ENCODE measurements around the gene NPDC1. TPM values are rescaled to one million over a fixed set of nuclear protein-coding genes. Genes with fewer than 3 reads are reported as not detected.

The NPDC1 gene
- total RNA-seq, 1 experiment from 2014 or later, result 25.4 TPM

- Histone ChIP-seq H3K4me1 (ENCODE audit: insufficient read depth, low read length) (peaks cover 20% of the 10 kb centered on the region), H3K27me3 (ENCODE audit: low read length) (no peaks in the 10 kb centered on the region), H3K4me2 (ENCODE audit: low read length) (peak overlapping the region; percentile 95), H3K4me3 (ENCODE audit: low read length) (peak overlapping the region; percentile 84), H3K9ac (ENCODE audit: low read length) (peak overlapping the region; percentile 47; the same call in 1 of the 2 replicates), H3K79me2 (ENCODE audit: low read length) (peaks cover 30% of the 10 kb centered on the region), H3K9me3 (ENCODE audit: low read length) (no peaks in the 10 kb centered on the region), H4K20me1 (ENCODE audit: low read length) (peaks cover 13% of the 10 kb centered on the region; the same call in 1 of the 2 replicates), H3K36me3 (ENCODE audit: low read depth, low read length) (no peaks in the 10 kb centered on the region), H2AFZ (ENCODE audit: low read length) (no peak overlapping the region), H3K9me2 (replicated peaks; ENCODE audit: low read length) (no peaks in the 10 kb centered on the region), H3F3A (ENCODE audit: low read length, unreplicated experiment) (peaks cover 2% of the 10 kb centered on the region), H3K27ac (ENCODE audit: low read length) (no peak overlapping the region)
- CTCF ChIA-PET, result interaction anchor here (0.9 to 1.2 kb wide), 2 partner anchors 23 to 40 kb away, joined by 4 to 12 read pairs; partner anchors contain the start of gene NPDC1
- no TSS peak for BruUV-seq (replicated peaks)
- intact Hi-C loops (cut with micrococcal nuclease), result loop anchor here (1.0 kb wide), 1 partner anchor 17 kb away; the partner anchor contains the start of gene MAN1B1
- DNase-seq (no peak), ATAC-seq (peak; percentile 25)
- TF ChIP-seq, protein P1, sequence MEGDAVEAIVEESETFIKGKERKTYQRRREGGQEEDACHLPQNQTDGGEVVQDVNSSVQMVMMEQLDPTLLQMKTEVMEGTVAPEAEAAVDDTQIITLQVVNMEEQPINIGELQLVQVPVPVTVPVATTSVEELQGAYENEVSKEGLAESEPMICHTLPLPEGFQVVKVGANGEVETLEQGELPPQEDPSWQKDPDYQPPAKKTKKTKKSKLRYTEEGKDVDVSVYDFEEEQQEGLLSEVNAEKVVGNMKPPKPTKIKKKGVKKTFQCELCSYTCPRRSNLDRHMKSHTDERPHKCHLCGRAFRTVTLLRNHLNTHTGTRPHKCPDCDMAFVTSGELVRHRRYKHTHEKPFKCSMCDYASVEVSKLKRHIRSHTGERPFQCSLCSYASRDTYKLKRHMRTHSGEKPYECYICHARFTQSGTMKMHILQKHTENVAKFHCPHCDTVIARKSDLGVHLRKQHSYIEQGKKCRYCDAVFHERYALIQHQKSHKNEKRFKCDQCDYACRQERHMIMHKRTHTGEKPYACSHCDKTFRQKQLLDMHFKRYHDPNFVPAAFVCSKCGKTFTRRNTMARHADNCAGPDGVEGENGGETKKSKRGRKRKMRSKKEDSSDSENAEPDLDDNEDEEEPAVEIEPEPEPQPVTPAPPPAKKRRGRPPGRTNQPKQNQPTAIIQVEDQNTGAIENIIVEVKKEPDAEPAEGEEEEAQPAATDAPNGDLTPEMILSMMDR (conservative IDR thresholded peaks at IDR 0.05; ENCODE audit: low read depth, low read length), result no peak
- no peak for TF ChIP-seq EZH2phosphoT487 (IDR thresholded peaks at IDR 0.05; ENCODE audit: borderline replicate concordance, low read length)
- TF ChIP-seq EZH2 (IDR thresholded peaks at IDR 0.05; ENCODE audit: low read length, unreplicated experiment), result no peak
- POLR2A ChIA-PET (ENCODE audit: unreplicated experiment), result interaction anchor here (0.7 kb wide), 1 partner anchor 120 kb away, joined by 10 read pairs; no protein-coding TSS in a partner anchor
Measured at GRCh38 chr9:137069508-137070091, 23.6 kb upstream of the NPDC1 start.

DNA sequence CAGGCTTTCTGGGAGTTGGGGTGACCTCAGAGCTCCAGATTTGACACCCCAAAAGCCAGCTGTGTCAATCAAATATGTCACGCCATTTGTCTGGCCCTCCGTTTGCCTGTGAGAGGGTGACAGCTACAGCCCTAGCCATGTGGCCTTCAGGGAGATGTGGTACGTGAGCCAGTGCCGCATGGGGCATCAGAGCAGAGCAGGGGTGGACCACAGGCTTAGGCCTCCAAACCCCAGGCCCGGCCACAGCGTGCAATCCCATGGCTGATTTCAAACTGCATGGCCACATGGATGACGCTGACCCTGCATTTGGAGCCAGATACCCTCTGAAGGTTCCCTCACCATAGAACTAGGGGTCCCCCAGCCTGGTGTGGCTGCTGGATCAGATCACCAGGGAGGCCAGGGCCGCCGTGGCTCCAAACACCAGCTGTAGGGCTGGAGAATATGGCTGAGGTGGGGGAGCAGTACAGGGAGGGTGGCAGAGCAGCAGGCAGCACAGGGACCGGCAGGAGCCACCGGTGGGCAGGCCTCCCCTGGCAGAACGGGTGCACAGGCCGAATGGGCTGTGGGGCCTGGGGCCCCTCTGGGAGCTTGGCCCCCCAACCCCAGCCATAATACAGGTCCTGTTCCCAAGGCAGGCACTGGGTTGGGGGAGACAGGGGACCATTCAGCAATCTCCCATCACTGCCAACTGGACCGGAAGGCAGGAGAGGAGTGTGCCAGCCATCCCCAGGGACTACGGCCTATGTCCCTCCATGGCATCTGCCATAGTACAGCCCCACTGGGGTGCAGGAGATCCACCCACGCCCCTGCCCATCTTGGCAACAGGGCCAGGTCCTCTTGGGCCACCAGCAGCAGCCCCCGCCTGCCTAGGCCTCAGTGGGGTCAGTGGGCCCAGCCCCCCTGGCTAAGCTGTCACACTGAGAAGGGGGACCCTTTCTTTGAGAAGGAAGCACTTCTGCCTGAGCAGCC is 22.8 kb upstream of the NPDC1 start:
- ATAC-seq, result no peak
- Histone ChIP-seq H3K4me2 (ENCODE audit: low read length) (peak overlapping the region; percentile 95), H3K36me3 (ENCODE audit: low read depth, low read length) (no peaks in the 10 kb centered on the region), H2AFZ (ENCODE audit: low read length) (no peak overlapping the region), H3K4me3 (ENCODE audit: low read length) (peak overlapping the region; percentile 84), H3K27me3 (ENCODE audit: low read length) (no peaks in the 10 kb centered on the region), H3K9me3 (ENCODE audit: low read length) (no peaks in the 10 kb centered on the region), H3K4me1 (ENCODE audit: insufficient read depth, low read length) (peaks cover 20% of the 10 kb centered on the region), H3K9ac (ENCODE audit: low read length) (peak overlapping the region; percentile 47; the same call in 1 of the 2 replicates), H3K79me2 (ENCODE audit: low read length) (peaks cover 30% of the 10 kb centered on the region), H4K20me1 (ENCODE audit: low read length) (peaks cover 13% of the 10 kb centered on the region; the same call in 1 of the 2 replicates), H3K27ac (ENCODE audit: low read length) (no peak overlapping the region), H3F3A (ENCODE audit: low read length, unreplicated experiment) (peaks cover 2% of the 10 kb centered on the region), H3K9me2 (replicated peaks; ENCODE audit: low read length) (no peaks in the 10 kb centered on the region)
- BruUV-seq (replicated peaks), result no TSS peak
- intact Hi-C loops (cut with micrococcal nuclease), result no loop called here
- POLR2A ChIA-PET (ENCODE audit: unreplicated experiment), result interaction anchor here (0.6 kb wide), 1 partner anchor 22 kb away, joined by 20 read pairs; no protein-coding TSS in a partner anchor
- TF ChIP-seq, protein P1 (conservative IDR thresholded peaks at IDR 0.05; ENCODE audit: low read depth, low read length), result no peak
- no peak for TF ChIP-seq EZH2phosphoT487 (IDR thresholded peaks at IDR 0.05; ENCODE audit: borderline replicate concordance, low read length)
- TF ChIP-seq EZH2 (IDR thresholded peaks at IDR 0.05; ENCODE audit: low read length, unreplicated experiment), result no peak
- CTCF ChIA-PET, result interaction anchor here (1.2 to 1.4 kb wide), 2 partner anchors 22 to 39 kb away, joined by 5 to 10 read pairs; partner anchors contain the start of gene NPDC1
- DNase-seq, result no peak
